SJCRH30 (cell line): ENCODE data around the gene GPR78. TPM values are rescaled to one million over a fixed set of nuclear protein-coding genes. Genes with fewer than 3 reads are reported as not detected.

ENCODE experiments used
- total RNA-seq: library from RNA; depleted of rRNA; stranded (reverse); fragments of >200 nt; shearing (Covaris generic); gene quantifications from 2 replicates; pipeline ENCODE4 v1.2.3, GENCODE V29; 2014; rRNA removed

Gene GPR78
- total RNA-seq, 1 experiment from 2014 or later = 3.5 TPM

Other genes with a start within 250 kb of the GPR78 start
- gene ACOX3, start 139.7 kb upstream of the GPR78 start, total RNA-seq = 20.0 and 21.4 TPM in 2 replicates
- 13.5 and 14.3 TPM in 2 replicates for gene TRMT44, start 139.6 kb upstream of the GPR78 start, total RNA-seq
- 47.1 and 53.7 TPM in 2 replicates for gene CPZ, start 12.4 kb downstream of the GPR78 start, total RNA-seq